ENCODE measurements around the gene CFAP20DC.
"Not testable (repeated sequence)": the region's sequence is repeated elsewhere in the genome, so short reads cannot be mapped to it uniquely, and the experiment has no call there.

Gene CFAP20DC

DNA sequence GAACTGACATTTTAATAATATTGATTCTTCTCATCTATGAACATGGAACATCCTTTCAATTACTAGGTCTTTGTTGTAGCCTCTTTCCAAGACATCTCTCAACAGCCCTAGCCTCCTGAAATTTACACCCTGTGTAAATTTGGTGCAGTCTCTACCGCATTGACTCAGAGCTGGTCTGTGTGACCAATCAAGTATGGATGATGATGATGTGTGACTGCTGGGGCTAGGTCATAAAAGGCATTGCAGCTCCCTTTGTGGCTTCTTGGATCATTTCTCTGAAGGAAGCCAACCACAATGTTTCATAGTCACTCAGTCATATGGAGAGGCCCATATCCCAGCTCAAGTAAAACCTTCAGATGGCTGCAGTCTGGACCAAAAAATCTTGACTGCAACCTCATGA, 321.1 kb downstream of the CFAP20DC start:
- DNase-seq: no peak
- H3K27ac Mint-ChIP-seq: no peak overlapping the region
- no peaks in the 10 kb centered on the region for H3K36me3 Mint-ChIP-seq
- no peaks in the 10 kb centered on the region for H3K27me3 Mint-ChIP-seq
- no peaks in the 10 kb centered on the region for H3K4me1 Mint-ChIP-seq
- CTCF ChIA-PET: no interaction called here
- no peaks in the 10 kb centered on the region for H3K9me3 Mint-ChIP-seq
- no peak overlapping the region for H3K4me3 Mint-ChIP-seq

- CTCF ChIA-PET: no interaction called here
- Mint-ChIP-seq H3K4me3 (no peak overlapping the region), H3K4me1 (no peaks in the 10 kb centered on the region), H3K36me3 (no peaks in the 10 kb centered on the region), H3K27ac (no peak overlapping the region), H3K9me3 (no peaks in the 10 kb centered on the region), H3K27me3 (no peaks in the 10 kb centered on the region)
- DNase-seq: no peak
Observed at GRCh38 chr3:58725326-58725853, 324.4 kb downstream of the CFAP20DC start.

- Mint-ChIP-seq H3K27me3 (no peaks in the 10 kb centered on the region), H3K27ac (no peak overlapping the region), H3K4me3 (no peak overlapping the region), H3K36me3 (no peaks in the 10 kb centered on the region), H3K4me1 (no peaks in the 10 kb centered on the region), H3K9me3 (no peaks in the 10 kb centered on the region)
- DNase-seq: no peak
- CTCF ChIA-PET: no interaction called here
Observed at GRCh38 chr3:58724336-58724735, 325.5 kb downstream of the CFAP20DC start.

DNA sequence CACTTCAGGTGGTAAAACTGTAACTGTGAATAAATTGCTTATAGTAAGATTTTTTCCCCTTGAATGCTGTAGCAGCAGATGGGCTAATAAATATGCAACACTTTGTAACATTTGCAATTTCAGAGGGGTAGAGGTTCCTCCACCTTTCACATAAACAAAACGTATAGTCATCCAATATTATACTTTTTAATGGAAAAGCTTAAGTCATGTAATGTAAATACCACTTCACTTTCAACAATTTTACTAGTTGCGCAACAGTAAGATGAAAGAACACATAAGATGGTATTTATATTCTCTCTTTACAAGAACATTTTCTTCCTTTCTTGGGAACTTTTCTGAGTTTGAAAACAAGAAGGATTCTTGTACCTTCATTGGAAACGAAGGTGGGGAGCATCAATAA, 326.7 kb downstream of the CFAP20DC start:
- Mint-ChIP-seq H3K36me3 (no peaks in the 10 kb centered on the region), H3K27ac (no peak overlapping the region), H3K9me3 (no peaks in the 10 kb centered on the region), H3K4me1 (no peaks in the 10 kb centered on the region), H3K4me3 (no peak overlapping the region), H3K27me3 (no peaks in the 10 kb centered on the region)
- CTCF ChIA-PET: no interaction called here
- no peak for DNase-seq

- Mint-ChIP-seq H3K27me3 (no peaks in the 10 kb centered on the region), H3K36me3 (no peaks in the 10 kb centered on the region), H3K4me1 (no peaks in the 10 kb centered on the region), H3K9me3 (no peaks in the 10 kb centered on the region), H3K4me3 (no peak overlapping the region), H3K27ac (no peak overlapping the region)
- no peak for DNase-seq
- CTCF ChIA-PET: no interaction called here
Observed at GRCh38 chr3:58722561-58722960, 327.3 kb downstream of the CFAP20DC start.

GRCh38 chr3:58720526-58720925, 329.3 kb downstream of the CFAP20DC start:
- no peak overlapping the region for H3K4me3 Mint-ChIP-seq
- H3K4me1 Mint-ChIP-seq: no peaks in the 10 kb centered on the region
- no peak for DNase-seq
- no peaks in the 10 kb centered on the region for H3K36me3 Mint-ChIP-seq
- H3K27ac Mint-ChIP-seq: no peak overlapping the region
- H3K27me3 Mint-ChIP-seq: no peaks in the 10 kb centered on the region
- no peaks in the 10 kb centered on the region for H3K9me3 Mint-ChIP-seq
- CTCF ChIA-PET: no interaction called here

DNA sequence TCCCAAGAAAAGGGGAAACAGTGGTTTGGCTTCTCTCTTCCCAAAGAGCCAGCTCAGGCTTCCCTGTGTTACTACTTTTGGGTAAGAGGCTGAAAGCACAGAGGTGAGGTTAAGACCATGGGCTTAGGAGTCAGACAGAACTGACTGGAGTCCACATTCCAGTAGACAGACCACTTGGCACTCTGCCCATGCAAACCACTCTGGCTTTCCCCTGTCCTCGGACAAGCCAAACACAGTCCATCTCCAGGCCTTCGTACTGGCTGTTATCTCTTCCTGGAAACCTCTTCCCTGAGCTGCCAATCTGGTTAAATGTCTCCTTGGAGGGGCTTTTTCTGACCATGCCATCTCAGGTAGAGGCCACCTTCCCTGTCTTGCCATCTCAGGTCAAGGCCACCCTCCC, 330.1 kb downstream of the CFAP20DC start:
- no peak overlapping the region for H3K27ac Mint-ChIP-seq
- no peaks in the 10 kb centered on the region for H3K36me3 Mint-ChIP-seq
- no peak for DNase-seq
- H3K4me1 Mint-ChIP-seq: no peaks in the 10 kb centered on the region
- H3K27me3 Mint-ChIP-seq: no peaks in the 10 kb centered on the region
- no peak overlapping the region for H3K4me3 Mint-ChIP-seq
- no peaks in the 10 kb centered on the region for H3K9me3 Mint-ChIP-seq
- CTCF ChIA-PET: no interaction called here

DNA sequence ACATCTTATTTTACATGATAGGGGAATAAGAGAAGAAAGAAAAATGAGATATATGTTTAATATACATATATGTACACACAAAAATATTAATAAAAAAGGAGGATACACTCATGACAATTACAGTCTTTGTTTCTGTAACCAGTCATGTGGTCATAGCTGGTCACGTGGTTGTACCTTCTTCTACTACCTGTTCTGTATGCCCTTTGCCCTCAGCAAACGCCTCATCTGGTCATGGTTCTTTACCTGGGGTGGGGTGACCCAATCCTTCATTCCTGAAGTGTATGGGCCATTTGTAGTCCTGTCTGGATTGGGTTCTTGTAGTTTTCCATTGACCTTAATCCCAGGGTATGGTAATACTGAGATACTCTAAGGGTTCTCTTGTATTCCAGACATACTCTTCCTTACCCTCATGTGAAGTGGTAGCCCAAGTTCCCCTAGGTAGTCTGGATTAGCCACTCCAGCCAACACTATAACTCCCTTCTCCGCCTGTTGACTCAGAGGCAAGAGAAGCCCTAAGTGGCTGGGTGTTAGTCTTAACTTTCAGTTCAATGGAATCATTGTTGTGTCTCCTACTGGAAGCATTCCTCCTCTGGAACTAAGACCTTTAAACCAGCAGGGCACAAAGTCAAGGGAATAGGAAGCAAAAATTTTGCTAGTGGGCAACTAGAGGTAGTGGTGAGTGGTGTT, 336.0 kb downstream of the CFAP20DC start:
- Mint-ChIP-seq H3K4me1 (no peaks in the 10 kb centered on the region), H3K36me3 (no peaks in the 10 kb centered on the region), H3K4me3 (no peak overlapping the region), H3K9me3 (no peaks in the 10 kb centered on the region), H3K27me3 (peaks cover 6% of the 10 kb centered on the region), H3K27ac (no peak overlapping the region)
- CTCF ChIA-PET: no interaction called here
- no peak for DNase-seq

DNA sequence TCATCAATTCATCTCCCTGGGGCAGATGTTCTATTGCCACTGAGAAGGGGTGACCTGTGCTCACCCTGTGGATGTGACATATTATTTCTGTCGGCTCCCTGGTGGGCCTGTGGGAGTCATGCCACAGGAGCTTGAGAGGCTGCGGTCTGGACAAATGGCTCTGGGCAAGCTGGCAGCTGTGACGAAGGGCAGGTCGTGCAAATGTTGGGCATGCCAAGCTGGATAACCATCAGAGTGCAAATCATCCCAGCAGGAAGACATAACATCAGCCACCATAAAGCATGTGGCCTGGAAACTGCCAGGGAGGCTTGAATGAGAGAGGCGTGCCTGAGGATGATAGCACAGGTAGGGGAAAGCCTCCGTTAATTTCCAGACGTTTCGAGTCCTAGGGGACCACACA, 338.0 kb downstream of the CFAP20DC start:
- no peaks in the 10 kb centered on the region for H3K4me1 Mint-ChIP-seq
- no peaks in the 10 kb centered on the region for H3K36me3 Mint-ChIP-seq
- H3K9me3 Mint-ChIP-seq: no peaks in the 10 kb centered on the region
- no peak overlapping the region for H3K4me3 Mint-ChIP-seq
- H3K27me3 Mint-ChIP-seq: peaks cover 6% of the 10 kb centered on the region
- no peak overlapping the region for H3K27ac Mint-ChIP-seq
- CTCF ChIA-PET: no interaction called here
- DNase-seq: no peak

DNA sequence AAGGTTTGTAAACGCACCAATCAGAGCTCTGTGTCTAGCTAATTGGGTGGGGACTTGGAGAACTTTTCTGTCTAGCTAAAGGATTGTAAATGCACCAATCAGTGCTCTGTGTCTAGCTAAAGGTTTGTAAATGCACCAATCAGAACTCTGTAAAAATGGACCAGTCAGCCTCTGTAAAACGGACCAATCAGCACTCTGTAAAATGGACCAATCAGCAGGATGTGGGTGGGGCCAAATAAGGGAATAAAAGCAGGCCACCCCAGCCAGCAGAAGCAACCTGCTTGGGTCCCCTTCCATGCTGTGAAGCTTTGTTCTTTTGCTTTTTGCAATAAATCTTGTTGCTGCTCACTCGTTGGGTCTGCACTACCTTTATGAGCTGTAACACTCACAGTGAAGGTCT, 340.8 kb downstream of the CFAP20DC start:
- DNase-seq, H3K4me1 Mint-ChIP-seq, H3K27ac Mint-ChIP-seq, H3K36me3 Mint-ChIP-seq, H3K4me3 Mint-ChIP-seq, H3K9me3 Mint-ChIP-seq, CTCF ChIA-PET, H3K27me3 Mint-ChIP-seq: not testable (repeated sequence)

DNA sequence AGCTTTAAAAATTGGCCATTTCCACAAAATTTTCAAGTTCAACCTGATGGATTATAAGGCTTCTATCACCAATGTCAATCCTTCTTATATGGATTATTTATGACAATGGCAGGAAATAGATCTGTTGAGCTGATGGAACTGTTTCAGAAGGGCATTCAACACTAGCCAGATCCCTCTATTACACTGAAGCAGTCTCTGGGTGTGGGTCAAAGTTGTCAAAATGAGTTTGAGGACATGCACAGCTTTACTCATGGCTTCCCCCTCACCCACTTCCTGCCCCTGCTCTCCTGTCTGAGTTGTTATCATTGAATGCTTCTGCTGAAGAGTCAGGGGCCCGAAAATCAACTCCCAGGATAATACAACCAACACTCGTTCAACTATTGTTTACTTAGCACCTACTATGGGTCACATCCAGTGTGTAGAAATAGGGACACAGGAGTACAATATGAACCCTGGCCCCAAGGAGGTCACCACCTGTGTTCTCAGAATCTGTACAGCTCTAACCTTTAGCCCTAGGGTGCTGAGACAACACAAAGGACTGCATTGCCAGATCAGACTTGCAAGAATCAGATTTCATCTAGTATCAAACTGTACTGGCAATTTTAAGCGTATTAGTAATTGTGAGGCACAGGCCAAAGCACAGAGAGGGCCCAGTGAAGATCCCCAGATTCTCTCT, 341.6 kb downstream of the CFAP20DC start:
- DNase-seq: no peak
- H3K27me3 Mint-ChIP-seq: peaks cover 6% of the 10 kb centered on the region

DNA sequence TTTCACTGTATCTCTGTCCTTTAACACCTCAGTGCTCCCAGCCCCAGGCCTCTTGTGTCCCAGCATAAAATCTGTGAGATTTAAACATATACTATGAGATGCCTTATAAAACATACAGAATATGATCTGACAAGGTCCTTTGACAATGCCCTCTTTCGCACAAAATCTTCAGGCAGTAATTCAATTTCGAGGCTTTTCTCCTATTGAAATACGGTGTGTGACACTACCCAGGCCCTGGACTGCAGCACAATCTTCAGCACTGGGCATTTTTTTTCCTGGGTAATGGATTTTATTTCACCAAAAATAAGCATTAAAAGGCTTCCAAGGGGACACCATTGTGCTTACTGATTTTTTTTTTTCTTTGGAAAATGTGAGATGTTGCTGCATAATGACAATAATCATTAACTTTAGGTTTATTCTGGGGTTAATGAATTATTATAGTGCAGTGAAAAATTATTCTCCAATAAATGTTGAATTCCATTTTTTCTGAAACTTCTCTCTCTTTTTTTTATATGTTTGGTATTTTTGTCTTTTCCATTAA, 342.4 kb downstream of the CFAP20DC start:
- H3K27ac Mint-ChIP-seq: no peak overlapping the region
- DNase-seq: no peak
- H3K27me3 Mint-ChIP-seq: peaks cover 3% of the 10 kb centered on the region
- CTCF ChIA-PET: no interaction called here
- H3K4me3 Mint-ChIP-seq: no peak overlapping the region
- no peaks in the 10 kb centered on the region for H3K4me1 Mint-ChIP-seq
- H3K9me3 Mint-ChIP-seq: no peaks in the 10 kb centered on the region
- H3K36me3 Mint-ChIP-seq: no peaks in the 10 kb centered on the region

More for the DNA sequence above, 341.6 kb downstream of the CFAP20DC start:
- Mint-ChIP-seq H3K36me3 (no peaks in the 10 kb centered on the region), H3K27ac (no peak overlapping the region), H3K4me1 (no peaks in the 10 kb centered on the region), H3K9me3 (no peaks in the 10 kb centered on the region), H3K4me3 (no peak overlapping the region)
- CTCF ChIA-PET: no interaction called here

DNA sequence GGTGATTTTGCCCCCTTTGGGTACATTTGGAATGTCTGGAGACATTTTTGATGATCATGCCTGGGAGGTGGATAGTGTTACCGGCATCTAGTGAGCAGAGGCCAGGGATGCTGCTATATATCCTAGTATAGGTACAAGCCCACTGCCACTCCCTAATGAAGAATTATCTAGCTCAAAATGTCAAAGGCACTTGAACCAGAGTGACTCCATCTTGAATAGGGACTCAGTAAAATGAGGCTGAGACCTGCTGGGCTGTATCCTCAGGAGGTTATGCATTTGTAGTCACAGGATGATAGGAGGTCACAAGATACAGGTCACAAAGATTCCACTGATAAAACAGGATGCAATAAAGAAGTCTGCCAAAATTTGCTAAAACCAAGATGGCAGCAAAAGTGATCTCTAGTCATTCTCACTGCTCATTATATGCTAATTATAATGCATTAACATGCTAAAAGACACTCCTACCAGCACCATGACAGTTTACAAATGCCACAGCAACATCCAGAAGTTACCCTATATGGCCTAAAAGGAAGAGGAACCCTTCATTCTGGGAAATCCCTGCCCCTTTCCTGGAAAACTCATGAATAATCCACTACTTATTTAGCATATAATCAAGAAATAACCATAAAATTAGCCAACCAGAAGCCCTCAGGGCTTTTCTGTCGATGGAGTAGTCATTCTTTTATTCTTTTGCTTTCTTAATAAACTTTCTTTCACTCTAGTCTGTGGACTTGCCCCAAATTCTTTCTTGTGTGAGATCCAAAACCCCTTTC, 343.2 kb downstream of the CFAP20DC start:
- Mint-ChIP-seq H3K4me3 (no peak overlapping the region), H3K9me3 (no peaks in the 10 kb centered on the region), H3K4me1 (no peaks in the 10 kb centered on the region), H3K27me3 (no peaks in the 10 kb centered on the region), H3K36me3 (no peaks in the 10 kb centered on the region), H3K27ac (no peak overlapping the region)
- CTCF ChIA-PET: no interaction called here
- no peak for DNase-seq

DNA sequence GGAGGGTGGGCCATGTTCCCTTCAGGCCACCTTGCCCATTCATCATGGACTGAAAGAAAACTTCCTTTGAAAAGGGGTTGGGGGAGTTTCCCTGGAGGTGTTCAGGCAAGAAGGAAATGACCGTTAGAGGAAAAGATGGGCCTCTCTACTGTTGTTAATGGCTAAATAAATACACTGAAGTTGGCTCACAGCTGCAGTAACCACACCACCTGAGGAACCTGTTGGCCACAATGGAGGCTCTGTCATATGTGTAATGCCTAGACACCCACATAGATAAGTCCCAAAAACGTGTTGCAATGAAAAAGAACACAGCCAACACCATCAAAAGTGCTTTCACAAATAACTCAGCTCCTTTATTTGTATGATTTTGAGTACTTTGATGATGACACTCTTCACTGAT, 345.1 kb downstream of the CFAP20DC start:
- Mint-ChIP-seq H3K36me3 (no peaks in the 10 kb centered on the region), H3K9me3 (no peaks in the 10 kb centered on the region)

GRCh38 chr3:58704304-58704703, 345.5 kb downstream of the CFAP20DC start:
- H3K36me3 Mint-ChIP-seq, H3K4me1 Mint-ChIP-seq, CTCF ChIA-PET, DNase-seq, H3K27ac Mint-ChIP-seq, H3K4me3 Mint-ChIP-seq, H3K27me3 Mint-ChIP-seq, H3K9me3 Mint-ChIP-seq: not testable (repeated sequence)

More for the DNA sequence above, 345.1 kb downstream of the CFAP20DC start:
- H3K4me3 Mint-ChIP-seq: no peak overlapping the region
- no peak overlapping the region for H3K27ac Mint-ChIP-seq
- no peak for DNase-seq
- H3K27me3 Mint-ChIP-seq: peaks cover 3% of the 10 kb centered on the region
- H3K4me1 Mint-ChIP-seq: no peaks in the 10 kb centered on the region
- CTCF ChIA-PET: no interaction called here

Data from activated naive CD4-positive, alpha-beta T cell treated with anti-CD3 and anti-CD28 coated beads, Interleukin-2, amount 10 ng/mL, durations not matched to agents 7 days and 5 days (primary cell).